ENCODE measurements around the gene LCA5L. TPM values are rescaled to one million over a fixed set of nuclear protein-coding genes. Genes with fewer than 3 reads are reported as not detected.
A peak's percentile ranks its signal among the peaks of the same experiment; 100 is the strongest.

The LCA5L gene
- total RNA-seq, 1 experiment from 2014 or later: 0.46 TPM

DNA sequence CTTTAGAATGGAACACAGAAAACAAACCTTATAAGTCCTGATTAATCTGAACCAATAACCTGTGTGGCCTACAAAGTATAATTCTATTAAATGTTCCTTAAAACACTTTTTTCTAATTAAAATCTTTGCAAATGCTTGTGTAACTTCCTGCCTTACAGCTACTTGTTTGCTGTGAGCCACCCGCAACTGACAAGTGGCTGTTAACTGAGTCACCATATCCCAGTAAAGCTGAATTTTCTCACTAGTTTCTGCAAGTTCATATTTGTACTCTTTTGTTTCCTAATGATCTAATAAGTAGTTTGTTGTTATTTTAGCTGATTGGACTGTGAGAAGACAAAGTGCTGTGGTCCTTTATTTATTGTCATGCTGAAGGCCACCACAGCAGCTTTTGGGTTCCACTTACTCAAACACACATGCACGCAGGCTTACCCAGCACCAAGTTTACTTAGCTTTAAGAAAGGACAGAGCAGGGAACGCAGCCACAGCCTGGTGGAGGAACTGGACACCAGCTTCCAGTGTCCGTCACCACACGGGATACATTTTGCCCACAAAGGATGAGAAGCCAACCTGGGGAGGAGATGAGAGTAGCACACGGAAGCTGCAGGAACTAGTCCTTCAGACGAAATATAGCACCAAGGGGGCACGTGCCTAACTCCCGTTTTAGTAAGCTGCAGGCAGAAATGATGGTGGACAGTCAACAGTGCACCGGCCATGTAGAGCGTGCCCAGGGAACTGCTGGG, 47.8 kb downstream of the LCA5L start:
- Histone ChIP-seq H3K4me1 (ENCODE audit: insufficient read depth, low read length) (no peaks in the 10 kb centered on the region), H3K79me1 (ENCODE audit: insufficient read depth, low read depth, low read length, poor library complexity, severe bottlenecking) (no peaks in the 10 kb centered on the region), H3K4ac (ENCODE audit: low read depth, low read length) (no peak overlapping the region), H3K23me2 (ENCODE audit: insufficient read length, low read depth, low read length, poor library complexity, severe bottlenecking) (no peaks in the 10 kb centered on the region), H4K8ac (replicated peaks; ENCODE audit: insufficient read length, low read depth, low read length) (no peak overlapping the region), H2BK15ac (ENCODE audit: low read depth, low read length) (no peak overlapping the region), H3K79me2 (ENCODE audit: insufficient read depth, low read length) (no peaks in the 10 kb centered on the region), H3K23ac (ENCODE audit: insufficient read length, low read depth, low read length) (no peak overlapping the region), H3K9me3 (ENCODE audit: control insufficient read depth, low read depth, low read length) (no peaks in the 10 kb centered on the region), H2BK120ac (ENCODE audit: low read depth, low read length, poor library complexity, severe bottlenecking) (no peak overlapping the region), H2AFZ (ENCODE audit: low read length) (no peak overlapping the region), H4K91ac (ENCODE audit: insufficient read length, low read depth, low read length) (no peak overlapping the region), H2BK20ac (ENCODE audit: low read depth, low read length, poor library complexity, severe bottlenecking) (no peak overlapping the region), H3K14ac (ENCODE audit: insufficient read depth, low read length) (peak overlapping the region; percentile 39; the same call in 1 of the 2 replicates), H3K56ac (ENCODE audit: insufficient read length, low read depth, low read length) (no peak overlapping the region), H3K27me3 (ENCODE audit: insufficient read depth, low read length) (no peaks in the 10 kb centered on the region), H3K4me2 (ENCODE audit: insufficient read depth, insufficient read length, low read length) (no peak overlapping the region), H4K20me1 (ENCODE audit: control insufficient read depth, insufficient read depth, insufficient read length) (no peaks in the 10 kb centered on the region), H2BK12ac (ENCODE audit: insufficient read length, low read depth, low read length) (no peak overlapping the region), H3T11ph (ENCODE audit: low read length) (no peak overlapping the region), H2AK5ac (ENCODE audit: insufficient read length, low read length) (no peak overlapping the region), H2BK5ac (ENCODE audit: insufficient read length, low read length) (peak overlapping the region; percentile 69), H3K27ac (ENCODE audit: insufficient read length, low read depth, low read length) (no peak overlapping the region), H3K18ac (ENCODE audit: insufficient read length, low read depth, low read length) (no peak overlapping the region), H3K9ac (ENCODE audit: extremely low read depth, insufficient read length, low read length) (no peak overlapping the region), H4K5ac (ENCODE audit: insufficient read length, low read depth, low read length) (no peak overlapping the region)
- Mint-ChIP-seq H3K9me3 (no peaks in the 10 kb centered on the region), H3K36me3 (ENCODE audit: insufficient read depth in 1 of 3, low read depth in 3 of 3) (peaks cover 22 to 33% (median 28%) of the 10 kb centered on the region in 3 experiments; a peak in 6 of 7 replicates), H3K27me3 (ENCODE audit: low read depth) (no peaks in the 10 kb centered on the region), H3K4me1 (peaks cover 7 to 13% of the 10 kb centered on the region in 2 experiments; a peak in 3 of 4 replicates), H3K27ac (peak overlapping the region in 1 of 3 experiments; percentile 58; a peak in 2 of 7 replicates), H3K4me3 (no peak overlapping the region)
- no peak for DNase-seq
- WGBS (ENCODE audit: extremely low coverage, insufficient read length, low lambda C conversion rate): no CpG with 5 or more reads among the region's 11 CpGs
- TF ChIP-seq, protein P1, sequence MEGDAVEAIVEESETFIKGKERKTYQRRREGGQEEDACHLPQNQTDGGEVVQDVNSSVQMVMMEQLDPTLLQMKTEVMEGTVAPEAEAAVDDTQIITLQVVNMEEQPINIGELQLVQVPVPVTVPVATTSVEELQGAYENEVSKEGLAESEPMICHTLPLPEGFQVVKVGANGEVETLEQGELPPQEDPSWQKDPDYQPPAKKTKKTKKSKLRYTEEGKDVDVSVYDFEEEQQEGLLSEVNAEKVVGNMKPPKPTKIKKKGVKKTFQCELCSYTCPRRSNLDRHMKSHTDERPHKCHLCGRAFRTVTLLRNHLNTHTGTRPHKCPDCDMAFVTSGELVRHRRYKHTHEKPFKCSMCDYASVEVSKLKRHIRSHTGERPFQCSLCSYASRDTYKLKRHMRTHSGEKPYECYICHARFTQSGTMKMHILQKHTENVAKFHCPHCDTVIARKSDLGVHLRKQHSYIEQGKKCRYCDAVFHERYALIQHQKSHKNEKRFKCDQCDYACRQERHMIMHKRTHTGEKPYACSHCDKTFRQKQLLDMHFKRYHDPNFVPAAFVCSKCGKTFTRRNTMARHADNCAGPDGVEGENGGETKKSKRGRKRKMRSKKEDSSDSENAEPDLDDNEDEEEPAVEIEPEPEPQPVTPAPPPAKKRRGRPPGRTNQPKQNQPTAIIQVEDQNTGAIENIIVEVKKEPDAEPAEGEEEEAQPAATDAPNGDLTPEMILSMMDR (conservative IDR thresholded peaks at IDR 0.05): no peak

Measured in H9 (cell line).